Lower lobe of right lung (tissue), 2 donors: ENCODE results near the gene BCL11A. TPM values are rescaled to one million over a fixed set of nuclear protein-coding genes. Genes with fewer than 3 reads are reported as not detected.

Experiments
- ATAC-seq, 2 donors: fragments of 200-7000 bp; cut with Tn5 transposase; one replicate each; pipeline ENCODE4 v1.9.1; 2020 to 2022; ENCODE audit warnings: mild to moderate bottlenecking in 2 of 2, moderate library complexity in 2 of 2
- DNase-seq: peaks from one replicate; pipeline ENCODE4 v3.0.0-alpha.2; 2020
- H3K27ac ChIP-seq: fragments of 200-600 bp; one replicate; pipeline ENCODE4 v1.8.0; 2022
- H3K27me3 ChIP-seq: fragments of 200-600 bp; one replicate; pipeline ENCODE4 v1.8.0; 2022; ENCODE audit warnings: low read depth
- H3K36me3 ChIP-seq: fragments of 200-600 bp; one replicate; pipeline ENCODE4 v1.8.0; 2022; ENCODE audit warnings: mild to moderate bottlenecking
- H3K4me1 ChIP-seq: fragments of 200-600 bp; one replicate; pipeline ENCODE4 v1.8.0; 2022
- H3K4me3 ChIP-seq: fragments of 200-600 bp; one replicate; pipeline ENCODE4 v1.8.0; 2022; ENCODE audit warnings: mild to moderate bottlenecking
- H3K9me3 ChIP-seq: fragments of 200-600 bp; one replicate; pipeline ENCODE4 v1.8.0; 2022
- intact Hi-C: fragments of 100-400 bp; cut with DNase I; formaldehyde crosslinking; loops from one replicate; pipeline ENCODE4 v1.11.0; 2022
- total RNA-seq: library from RNA; stranded (reverse); fragmentation: NEBNext Ultra II Directional; extraction: Animal tissue kit (Norgen Biotek cat#: 25700); gene quantifications from one replicate; pipeline ENCODE4 v1.2.1, GENCODE V29; 2021
- TF ChIP-seq, protein P1 (sequence below): fragments of 200-600 bp; IDR thresholded peaks from one replicate; pipeline ENCODE4 v1.8.0; 2022; ENCODE audit warnings: antibody characterized with exemption, mild to moderate bottlenecking
- donor health status: DM: no; HTN: yes; CAD: no; lungs with severe emphysema.

BCL11A gene
- total RNA-seq, 1 donor from 2014 or later = 9.7 TPM

GRCh38 chr2:60528281-60529020 lies 25.0 kb downstream of the BCL11A start:
- Histone ChIP-seq H3K27me3 (peaks cover 16% of the 10 kb centered on the region), H3K4me1 (peaks cover 19% of the 10 kb centered on the region), H3K4me3 (no peak overlapping the region), H3K36me3 (no peaks in the 10 kb centered on the region), H3K27ac (no peak overlapping the region), H3K9me3 (no peaks in the 10 kb centered on the region)
- intact Hi-C loops = no loop called here
- peak; percentile 32 to 64 for ATAC-seq
- no peak for DNase-seq
- TF ChIP-seq, protein P1, sequence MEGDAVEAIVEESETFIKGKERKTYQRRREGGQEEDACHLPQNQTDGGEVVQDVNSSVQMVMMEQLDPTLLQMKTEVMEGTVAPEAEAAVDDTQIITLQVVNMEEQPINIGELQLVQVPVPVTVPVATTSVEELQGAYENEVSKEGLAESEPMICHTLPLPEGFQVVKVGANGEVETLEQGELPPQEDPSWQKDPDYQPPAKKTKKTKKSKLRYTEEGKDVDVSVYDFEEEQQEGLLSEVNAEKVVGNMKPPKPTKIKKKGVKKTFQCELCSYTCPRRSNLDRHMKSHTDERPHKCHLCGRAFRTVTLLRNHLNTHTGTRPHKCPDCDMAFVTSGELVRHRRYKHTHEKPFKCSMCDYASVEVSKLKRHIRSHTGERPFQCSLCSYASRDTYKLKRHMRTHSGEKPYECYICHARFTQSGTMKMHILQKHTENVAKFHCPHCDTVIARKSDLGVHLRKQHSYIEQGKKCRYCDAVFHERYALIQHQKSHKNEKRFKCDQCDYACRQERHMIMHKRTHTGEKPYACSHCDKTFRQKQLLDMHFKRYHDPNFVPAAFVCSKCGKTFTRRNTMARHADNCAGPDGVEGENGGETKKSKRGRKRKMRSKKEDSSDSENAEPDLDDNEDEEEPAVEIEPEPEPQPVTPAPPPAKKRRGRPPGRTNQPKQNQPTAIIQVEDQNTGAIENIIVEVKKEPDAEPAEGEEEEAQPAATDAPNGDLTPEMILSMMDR = no peak

DNA sequence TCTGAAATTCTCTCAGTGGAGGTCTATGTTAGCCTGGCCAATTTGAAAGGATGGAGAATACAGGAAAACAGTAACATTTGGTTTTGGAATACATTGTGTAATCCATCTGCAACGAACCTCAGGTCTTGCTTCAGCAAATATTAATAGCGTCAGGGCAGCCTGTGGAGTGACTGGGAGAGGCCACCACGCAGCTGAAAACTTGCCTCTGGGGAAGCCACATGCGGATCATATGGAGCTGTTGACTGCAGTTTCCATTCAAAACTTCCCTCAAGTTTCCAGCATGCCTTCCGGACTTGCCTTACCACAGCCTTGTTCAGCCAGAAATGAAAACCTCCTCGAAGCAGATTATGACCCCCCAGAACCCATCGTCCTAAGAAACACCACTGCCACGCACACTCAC lies 25.7 kb downstream of the BCL11A start:
- Histone ChIP-seq H3K27me3 (peaks cover 11% of the 10 kb centered on the region), H3K9me3 (no peaks in the 10 kb centered on the region), H3K27ac (no peak overlapping the region), H3K4me3 (no peak overlapping the region), H3K36me3 (no peaks in the 10 kb centered on the region), H3K4me1 (peaks cover 19% of the 10 kb centered on the region)
- ATAC-seq (peak; percentile 22 to 36), DNase-seq (no peak)
- intact Hi-C loops = no loop called here
- TF ChIP-seq, protein P1 = no peak

GRCh38 chr2:60526623-60527022 lies 26.8 kb downstream of the BCL11A start:
- Histone ChIP-seq H3K27ac (no peak overlapping the region), H3K36me3 (no peaks in the 10 kb centered on the region), H3K4me1 (peaks cover 19% of the 10 kb centered on the region), H3K9me3 (no peaks in the 10 kb centered on the region), H3K4me3 (no peak overlapping the region), H3K27me3 (peaks cover 8% of the 10 kb centered on the region)
- DNase-seq = no peak
- no peak for ATAC-seq
- TF ChIP-seq, protein P1 = no peak
- intact Hi-C loops = no loop called here

GRCh38 chr2:60525899-60526298 lies 27.6 kb downstream of the BCL11A start:
- H3K27me3 ChIP-seq = peaks cover 6% of the 10 kb centered on the region
- TF ChIP-seq, protein P1 = no peak
- H3K9me3 ChIP-seq = no peaks in the 10 kb centered on the region
- no peak overlapping the region for H3K4me3 ChIP-seq
- ATAC-seq (no peak), DNase-seq (no peak)
- H3K4me1 ChIP-seq = peaks cover 19% of the 10 kb centered on the region
- no peaks in the 10 kb centered on the region for H3K36me3 ChIP-seq
- H3K27ac ChIP-seq = no peak overlapping the region
- intact Hi-C loops = no loop called here

GRCh38 chr2:60524874-60525273 lies 28.6 kb downstream of the BCL11A start:
- Histone ChIP-seq H3K4me3 (no peak overlapping the region), H3K9me3 (no peaks in the 10 kb centered on the region), H3K4me1 (peaks cover 17% of the 10 kb centered on the region), H3K36me3 (no peaks in the 10 kb centered on the region), H3K27ac (no peak overlapping the region), H3K27me3 (peaks cover 6% of the 10 kb centered on the region)
- TF ChIP-seq, protein P1 = no peak
- no peak for ATAC-seq
- DNase-seq = no peak
- intact Hi-C loops = no loop called here
